GM12878 (cell line): ENCODE results near the gene PDGFB. TPM values are rescaled to one million over a fixed set of nuclear protein-coding genes. Genes with fewer than 3 reads are reported as not detected.

ENCODE experiments used
- ATAC-seq: fragments of 200-7000 bp; cut with Tn5 transposase; 3 replicates; pipeline ENCODE4 v1.9.1; 2020; ENCODE audit warnings: mild to moderate bottlenecking, moderate library complexity
- BruUV-seq: library from RNA; stranded (reverse); fragments of 400-500 nt; replicated peaks from 2 replicates; lab custom pipeline; 2021; lab: Mats Ljungman, UMichigan
- CTCF ChIA-PET: fragments of 300-600 bp; sonication (Branson Sonifier 250); formaldehyde crosslinking; extraction: SDS; loops from one replicate; lab custom pipeline; 2021; ENCODE audit warnings: inconsistent platforms; lab: Yijun Ruan, JAX
- POLR2A ChIA-PET: fragments of 350-600 bp; formaldehyde crosslinking; extraction: SDS; loops from one replicate; lab custom pipeline; 2021; ENCODE audit warnings: inconsistent platforms; lab: Charles Lee
- RAD21 ChIA-PET: fragments of 300-600 bp; sonication (Branson Sonifier 250); formaldehyde crosslinking; loops from one replicate; lab custom pipeline; 2023; ENCODE audit warnings: antibody characterized with exemption; ENCODE audit not compliant: unreplicated experiment; lab: Charles Lee
- SMC1A ChIA-PET: fragments of 300-600 bp; sonication (Branson Sonifier 250); formaldehyde crosslinking; loops from one replicate; lab custom pipeline; 2023; ENCODE audit not compliant: unreplicated experiment, uncharacterized antibody; lab: Charles Lee
- DNase-seq: peaks from one replicate; pipeline ENCODE4 v3.0.0-alpha.2; 2011; ENCODE audit warnings: low read depth, low spot score
- FAIRE-seq: peaks from 3 replicates; lab custom pipeline; 2011; peaks lifted over from hg19 to GRCh38; lab: Jason Lieb, UNC
- H2AFZ ChIP-seq: 2 replicates; pipeline ENCODE4 v1.6.0; 2011; ENCODE audit warnings: low read depth, low read length, control low read depth; ENCODE audit not compliant: control insufficient read depth
- H3K27ac ChIP-seq: 2 replicates; pipeline ENCODE4 v1.5.1; 2011; ENCODE audit warnings: control low read depth; ENCODE audit not compliant: control insufficient read depth, insufficient read depth
- H3K27me3 ChIP-seq, 2 experiments: replicated peaks in 1 of 2; 2 replicates each; pipeline versions ENCODE4 v1.6.0 to v1.6.1; 2011; ENCODE audit warnings: low read length in 1 of 2; ENCODE audit not compliant: control insufficient read depth in 2 of 2, insufficient read depth in 2 of 2
- H3K36me3 ChIP-seq, 2 experiments: 2 replicates each; pipeline ENCODE4 v1.5.1; 2011; ENCODE audit warnings: low read length in 1 of 2; ENCODE audit not compliant: control insufficient read depth in 2 of 2, insufficient read depth in 2 of 2
- H3K4me1 ChIP-seq: 2 replicates; pipeline ENCODE4 v1.6.1; 2011; ENCODE audit warnings: mild to moderate bottlenecking, low read length, moderate library complexity, mixed read lengths; ENCODE audit not compliant: control insufficient read depth, insufficient read depth
- H3K4me2 ChIP-seq: 2 replicates; pipeline ENCODE4 v1.6.0; 2011; ENCODE audit warnings: control low read depth; ENCODE audit not compliant: control insufficient read depth, insufficient read depth
- H3K4me3 ChIP-seq: fragments of 200-600 bp; sonication (generic); 2 replicates; pipeline ENCODE4 v1.5.1; 2016
- H3K79me2 ChIP-seq: 2 replicates; pipeline ENCODE4 v1.6.0; 2011; ENCODE audit warnings: low read length; ENCODE audit not compliant: control insufficient read depth, insufficient read depth
- H3K9ac ChIP-seq: 2 replicates; pipeline ENCODE4 v1.8.0; 2011; ENCODE audit warnings: low read length, control low read depth, mixed read lengths; ENCODE audit not compliant: control insufficient read depth, insufficient read depth
- H3K9me3 ChIP-seq: replicated peaks from 3 replicates; pipeline ENCODE4 v1.5.1; 2011; ENCODE audit warnings: mild to moderate bottlenecking, low read length; ENCODE audit not compliant: control insufficient read depth, insufficient read depth
- H4K20me1 ChIP-seq: 2 replicates; pipeline ENCODE4 v1.6.0; 2011; ENCODE audit not compliant: control insufficient read depth, insufficient read depth
- EED ChIP-seq: sonication (generic); IDR thresholded peaks from 2 replicates; pipeline ENCODE4 v1.6.1; 2016; ENCODE audit warnings: antibody characterized with exemption, low read depth
- FOS ChIP-seq: IDR thresholded peaks from 3 replicates; pipeline ENCODE4 v1.6.1; 2011; ENCODE audit warnings: borderline replicate concordance; ENCODE audit not compliant: insufficient read length; ENCODE audit errors: extremely low read depth
- IKZF1 ChIP-seq: fragments of 450-650 bp; conservative IDR thresholded peaks from 2 replicates; pipeline ENCODE4 v1.6.1; 2017; ENCODE audit warnings: antibody characterized with exemption, mild to moderate bottlenecking
- SIX5 ChIP-seq: IDR thresholded peaks from 2 replicates; pipeline ENCODE4 v1.6.1; 2011; ENCODE audit warnings: mild to moderate bottlenecking, low read depth, low read length, moderate library complexity; ENCODE audit not compliant: severe bottlenecking
- SUZ12 ChIP-seq: fragments of 200-600 bp; sonication (generic); IDR thresholded peaks from one replicate; pipeline ENCODE4 v1.6.1; 2018; ENCODE audit warnings: antibody characterized with exemption, mild to moderate bottlenecking; ENCODE audit not compliant: unreplicated experiment
- WGBS: methylation state at CpG from one replicate; pipeline ENCODE4 v1.1.6; 2016; ENCODE audit warnings: low lambda C conversion rate; ENCODE audit not compliant: insufficient replicate concordance, insufficient coverage; ENCODE audit errors: missing lambda C conversion rate; 5-methylcytosine and 5-hydroxymethylcytosine counted together
- in situ Hi-C: fragments of 300-500 bp; cut with MboI; formaldehyde crosslinking; loops from 9 replicates; pipeline ENCODE4 v1.14.3; 2018; ENCODE audit warnings: mixed read lengths
- intact Hi-C: fragments of 100-400 bp; cut with micrococcal nuclease; formaldehyde crosslinking; loops from one replicate; pipeline ENCODE4 v1.14.2; 2022; ENCODE audit not compliant: unreplicated experiment
- polyA plus RNA-seq, 11 experiments: library from polyadenylated mRNA; depleted of rRNA in 4 of 11; unstranded in 6 of 11; stranded (reverse) in 5 of 11; fragments of >200 nt; fragmentation: Nextera tagmentation in 4 of 11; fragmentation: Illumina TruSeq in 1 of 11; extraction: Ambion mirVana in 4 of 11; extraction: Trizol in 1 of 11; gene quantifications; 1 replicate in 1 of 11; 2 replicates in 10 of 11; pipeline versions ENCODE4 v1.2.1 to v1.2.3, GENCODE V29; 2011 to 2016; ENCODE audit warnings: inconsistent platforms in 2 of 11, missing spikeins in 2 of 11, low read depth in 1 of 11
- total RNA-seq, 4 experiments: library from RNA; depleted of rRNA in 3 of 4; stranded (reverse); fragments of >200 nt in 3 of 4; fragmentation: Illumina TruSeq in 1 of 4; extraction: Trizol in 1 of 4; gene quantifications; 2 replicates each; pipeline versions ENCODE4 v1.2.1 to v1.2.3, GENCODE V29; 2013 to 2021
- TF ChIP-seq, protein P1 (sequence below): IDR thresholded peaks from 2 replicates; pipeline ENCODE4 v1.6.1; 2011; ENCODE audit warnings: low read depth, low read length, improper control_type of control experiment, borderline replicate concordance

PDGFB gene
- total and polyA plus RNA-seq, 10 of the 15 experiments (the other 5 are each of a cell fraction or from before 2014, with no cell fraction given): 0.13 to 1.1 (median 0.56) TPM; not detected in 1

DNA sequence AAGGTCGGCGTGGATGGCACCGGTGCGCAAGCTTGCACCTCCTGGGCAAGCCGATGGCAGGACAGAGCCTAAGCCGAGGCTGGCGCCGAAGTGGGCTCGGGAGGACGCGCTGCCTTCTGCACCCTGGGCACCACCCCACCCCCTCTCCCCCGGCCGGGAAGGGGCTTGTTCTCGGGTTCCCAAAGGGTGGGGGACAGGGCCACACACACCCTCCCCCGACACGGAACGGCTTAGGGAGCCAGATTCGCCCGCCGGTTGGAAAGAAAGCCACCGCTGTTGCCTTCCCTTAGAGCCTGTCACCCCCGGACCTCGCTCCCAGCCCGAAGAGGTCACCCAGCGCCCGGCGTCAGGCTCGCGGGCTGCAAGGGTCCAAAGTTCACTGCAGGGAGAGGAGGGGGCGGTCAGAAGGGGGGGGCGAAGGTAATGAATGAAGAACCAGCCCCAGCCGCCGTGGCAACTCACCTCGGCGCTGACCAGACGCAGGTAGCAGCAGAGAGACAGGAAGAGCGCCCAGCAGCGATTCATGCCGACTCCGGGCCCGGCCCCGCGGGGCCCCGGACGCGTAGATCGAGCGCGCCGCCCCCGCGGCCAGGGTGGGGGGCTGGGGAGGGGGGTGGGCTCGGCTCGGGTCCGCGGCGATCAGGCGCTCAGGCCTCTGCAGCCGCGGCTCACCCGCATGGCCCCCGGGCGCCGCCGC is 1.2 kb downstream of the PDGFB start:
- POLR2A ChIA-PET: no interaction called here
- CTCF ChIA-PET: no interaction called here

More for the DNA sequence above, 1.2 kb downstream of the PDGFB start:
- ATAC-seq (no peak), FAIRE-seq (no peak), DNase-seq (no peak)
- H4K20me1 ChIP-seq: no peaks in the 10 kb centered on the region; the same call in 1 of the 2 replicates
- no peak for TF ChIP-seq FOS
- TF ChIP-seq SUZ12: peak; percentile 44
- no peak for TF ChIP-seq IKZF1
- TF ChIP-seq SIX5: no peak
- TF ChIP-seq, protein P1, sequence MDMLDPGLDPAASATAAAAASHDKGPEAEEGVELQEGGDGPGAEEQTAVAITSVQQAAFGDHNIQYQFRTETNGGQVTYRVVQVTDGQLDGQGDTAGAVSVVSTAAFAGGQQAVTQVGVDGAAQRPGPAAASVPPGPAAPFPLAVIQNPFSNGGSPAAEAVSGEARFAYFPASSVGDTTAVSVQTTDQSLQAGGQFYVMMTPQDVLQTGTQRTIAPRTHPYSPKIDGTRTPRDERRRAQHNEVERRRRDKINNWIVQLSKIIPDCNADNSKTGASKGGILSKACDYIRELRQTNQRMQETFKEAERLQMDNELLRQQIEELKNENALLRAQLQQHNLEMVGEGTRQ: no peak
- TF ChIP-seq EED: no peak
- H3K27ac ChIP-seq: no peak overlapping the region
- ChIA-PET RAD21 (no interaction called here), SMC1A (no interaction called here)
- no peak overlapping the region for H2AFZ ChIP-seq
- no peak overlapping the region for H3K9ac ChIP-seq
- peaks cover 13 to 20% of the 10 kb centered on the region in 2 experiments for H3K27me3 ChIP-seq
- no peaks in the 10 kb centered on the region for H3K9me3 ChIP-seq
- peaks cover 14% of the 10 kb centered on the region for H3K4me1 ChIP-seq
- intact Hi-C loops: no loop called here
- 8% methylated on average over 46 of the region's 65 CpGs for WGBS
- H3K79me2 ChIP-seq: no peaks in the 10 kb centered on the region
- in situ Hi-C loops: no loop called here
- H3K4me2 ChIP-seq: peak overlapping the region; percentile 63
- BruUV-seq: no TSS peak
- H3K4me3 ChIP-seq: no peak overlapping the region
- H3K36me3 ChIP-seq: no peaks in the 10 kb centered on the region
